Left ventricle myocardium inferior (tissue), 1 donor: ENCODE data around the gene FSD1L. TPM values are rescaled to one million over a fixed set of nuclear protein-coding genes. Genes with fewer than 3 reads are reported as not detected.

Experiments
- DNase-seq: peaks from one replicate; pipeline ENCODE4 v3.0.0-alpha.2; 2020
- H3K27ac ChIP-seq: fragments of 200-600 bp; replicated peaks from 2 replicates; pipeline ENCODE4 v1.8.0; 2021
- H3K27me3 ChIP-seq: fragments of 200-600 bp; 2 replicates; pipeline ENCODE4 v1.8.0; 2021; ENCODE audit warnings: low read depth
- H3K36me3 ChIP-seq: fragments of 200-600 bp; 2 replicates; pipeline ENCODE4 v1.8.0; 2021
- H3K4me1 ChIP-seq: fragments of 200-600 bp; 2 replicates; pipeline ENCODE4 v1.8.0; 2021
- H3K4me3 ChIP-seq: fragments of 200-600 bp; 2 replicates; pipeline ENCODE4 v1.8.0; 2021; ENCODE audit warnings: mild to moderate bottlenecking, moderate library complexity
- H3K9me3 ChIP-seq: fragments of 200-600 bp; replicated peaks from 2 replicates; pipeline ENCODE4 v1.8.0; 2021
- CTCF ChIP-seq: fragments of 200-600 bp; IDR thresholded peaks from 2 replicates; pipeline ENCODE4 v1.8.0; 2021; ENCODE audit warnings: antibody characterized with exemption, mild to moderate bottlenecking, borderline replicate concordance
- intact Hi-C: fragments of 100-400 bp; cut with micrococcal nuclease; formaldehyde crosslinking; loops from one replicate; pipeline ENCODE4 v1.11.0; 2022
- total RNA-seq: library from RNA; stranded (reverse); fragmentation: NEBNext Ultra II Directional; extraction: Animal tissue kit (Norgen Biotek cat#: 25700); gene quantifications from one replicate; pipeline ENCODE4 v1.2.1, GENCODE V29; 2021
- donor health status: DM: no; HTN: yes; CAD: no; lungs with severe emphysema.

FSD1L gene
- total RNA-seq, 1 donor from 2014 or later: 7.6 TPM

- intact Hi-C loops: no loop called here
- no peaks in the 10 kb centered on the region for H3K36me3 ChIP-seq
- no peak overlapping the region for H3K27ac ChIP-seq
- no peak for DNase-seq
- H3K9me3 ChIP-seq: peaks cover 4% of the 10 kb centered on the region
- no peak for TF ChIP-seq CTCF
- no peaks in the 10 kb centered on the region for H3K27me3 ChIP-seq
- no peak overlapping the region for H3K4me3 ChIP-seq
- no peaks in the 10 kb centered on the region for H3K4me1 ChIP-seq
These were observed 52.4 kb downstream of the FSD1L start for GRCh38 chr9:105500108-105500766.

- Histone ChIP-seq H3K4me1 (no peaks in the 10 kb centered on the region), H3K27ac (no peak overlapping the region), H3K4me3 (no peak overlapping the region), H3K36me3 (no peaks in the 10 kb centered on the region), H3K9me3 (no peaks in the 10 kb centered on the region), H3K27me3 (no peaks in the 10 kb centered on the region)
- DNase-seq: no peak
- intact Hi-C loops: no loop called here
- no peak for TF ChIP-seq CTCF
These were observed 53.6 kb downstream of the FSD1L start for GRCh38 chr9:105501414-105501813.

GRCh38 chr9:105502276-105502675 is 54.4 kb downstream of the FSD1L start:
- no peak for DNase-seq
- no peak overlapping the region for H3K27ac ChIP-seq
- no peaks in the 10 kb centered on the region for H3K36me3 ChIP-seq
- TF ChIP-seq CTCF: no peak
- no peak overlapping the region for H3K4me3 ChIP-seq
- H3K27me3 ChIP-seq: no peaks in the 10 kb centered on the region
- no peaks in the 10 kb centered on the region for H3K4me1 ChIP-seq
- intact Hi-C loops: no loop called here
- H3K9me3 ChIP-seq: no peaks in the 10 kb centered on the region

- DNase-seq: no peak
- Histone ChIP-seq H3K27ac (no peak overlapping the region), H3K36me3 (peaks cover 5% of the 10 kb centered on the region), H3K27me3 (no peaks in the 10 kb centered on the region), H3K9me3 (no peaks in the 10 kb centered on the region), H3K4me1 (no peaks in the 10 kb centered on the region), H3K4me3 (no peak overlapping the region)
- intact Hi-C loops: no loop called here
- TF ChIP-seq CTCF: no peak
These were observed 56.0 kb downstream of the FSD1L start for GRCh38 chr9:105503881-105504280.

- H3K36me3 ChIP-seq: peaks cover 12% of the 10 kb centered on the region
- intact Hi-C loops: no loop called here
These were observed 59.4 kb downstream of the FSD1L start for GRCh38 chr9:105507096-105507790.

More at GRCh38 chr9:105507096-105507790, 59.4 kb downstream of the FSD1L start:
- Histone ChIP-seq H3K27me3 (no peaks in the 10 kb centered on the region), H3K27ac (no peak overlapping the region), H3K4me3 (no peak overlapping the region), H3K9me3 (no peaks in the 10 kb centered on the region), H3K4me1 (no peaks in the 10 kb centered on the region)
- TF ChIP-seq CTCF: no peak
- no peak for DNase-seq
